GM13976 (cell line): Measurements from ENCODE around the gene CD93.

ENCODE experiments used
- DNase-seq: peaks from one replicate; pipeline ENCODE4 v3.0.0; 2012; ENCODE audit warnings: low spot score
- CTCF ChIP-seq: IDR thresholded peaks from 2 replicates; pipeline ENCODE4 v1.5.1; 2012; ENCODE audit warnings: borderline replicate concordance, mild to moderate bottlenecking; ENCODE audit not compliant: insufficient read depth; ENCODE audit errors: extremely low read depth, missing control alignments, control extremely low read depth
- in situ Hi-C: fragments of 300-500 bp; cut with MboI; formaldehyde crosslinking; loops from one replicate; pipeline ENCODE4 v1.12.0; 2022; ENCODE audit warnings: low sequenced_read_pairs, mixed read lengths, inconsistent platforms; ENCODE audit not compliant: unreplicated experiment

The CD93 gene

GRCh38 chr20:23129891-23130621, 43.9 kb upstream of the CD93 start:
- no peak for DNase-seq
- in situ Hi-C loops = no loop called here
- no peak for TF ChIP-seq CTCF

GRCh38 chr20:23129266-23129665, 43.1 kb upstream of the CD93 start:
- in situ Hi-C loops = no loop called here
- no peak for TF ChIP-seq CTCF
- DNase-seq = no peak

GRCh38 chr20:23128461-23129125, 42.5 kb upstream of the CD93 start:
- in situ Hi-C loops = no loop called here
- DNase-seq = no peak
- no peak for TF ChIP-seq CTCF

- TF ChIP-seq CTCF = no peak
- in situ Hi-C loops = no loop called here
- DNase-seq = no peak
Observed at GRCh38 chr20:23127506-23128279, 41.6 kb upstream of the CD93 start.

- in situ Hi-C loops = no loop called here
- DNase-seq = no peak
- no peak for TF ChIP-seq CTCF
Observed at GRCh38 chr20:23126281-23127061, 40.3 kb upstream of the CD93 start.

GRCh38 chr20:23125625-23126191, 39.6 kb upstream of the CD93 start:
- no peak for TF ChIP-seq CTCF
- no peak for DNase-seq
- in situ Hi-C loops = no loop called here
